GM23248 (cell line): ENCODE measurements around the gene SAMD1.

Experiments
- EZH2 ChIP-seq: fragments of 200-600 bp; sonication (generic); IDR thresholded peaks from 2 replicates; pipeline ENCODE4 v1.6.1; 2018; ENCODE audit warnings: antibody characterized with exemption, mild to moderate bottlenecking; ENCODE audit not compliant: insufficient read depth, poor library complexity, severe bottlenecking
- EZH2phosphoT487 ChIP-seq: fragments of 200-600 bp; sonication (generic); IDR thresholded peaks from 2 replicates; pipeline ENCODE4 v1.6.1; 2018; ENCODE audit warnings: antibody characterized with exemption, moderate library complexity, mild to moderate bottlenecking, low read depth; ENCODE audit not compliant: insufficient read depth

DNA sequence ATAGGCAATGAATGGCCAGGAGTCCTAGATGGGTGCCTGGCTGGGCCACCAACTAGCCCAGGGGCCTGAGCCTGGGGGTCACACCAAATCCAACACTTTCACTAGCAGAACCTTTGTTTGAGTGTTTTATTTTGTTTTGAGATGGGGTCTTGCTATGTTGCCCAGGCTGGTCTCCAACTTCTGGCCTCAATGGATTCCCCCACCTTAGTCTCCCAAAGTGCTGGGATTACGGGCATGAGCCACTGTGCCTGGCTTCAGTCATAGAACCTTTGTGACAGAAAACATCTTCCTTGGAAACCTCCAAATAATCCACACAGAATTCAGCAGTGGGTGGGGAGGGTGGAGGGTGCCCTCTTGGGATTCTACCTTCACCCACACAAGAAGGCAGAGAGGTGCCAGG is 20.9 kb upstream of the SAMD1 start:
- TF ChIP-seq EZH2 (no peak), EZH2phosphoT487 (no peak)
